Left kidney (tissue), 2 donors: Measurements from ENCODE around the gene ASRGL1. TPM values are rescaled to one million over a fixed set of nuclear protein-coding genes. Genes with fewer than 3 reads are reported as not detected.

Experiments used
- DNase-seq: peaks from one replicate; pipeline ENCODE4 v3.0.0-alpha.2; 2013
- polyA plus RNA-seq: library from polyadenylated mRNA; unstranded; fragments of 120-200 nt; gene quantifications from one replicate; pipeline ENCODE4 v1.2.1, GENCODE V29; 2013; ENCODE audit not compliant: insufficient read length

Gene ASRGL1
- polyA plus RNA-seq, 1 donor, result 60.7 TPM

- DNase-seq, result no peak
These were observed 74.3 kb downstream of the ASRGL1 start for GRCh38 chr11:62411524-62411923.

- DNase-seq, result no peak
These were observed 75.9 kb downstream of the ASRGL1 start for GRCh38 chr11:62413060-62413696.

GRCh38 chr11:62416596-62416995 lies 79.3 kb downstream of the ASRGL1 start:
- no peak for DNase-seq

GRCh38 chr11:62418136-62418535 lies 80.9 kb downstream of the ASRGL1 start:
- no peak for DNase-seq

GRCh38 chr11:62418733-62419132 lies 81.5 kb downstream of the ASRGL1 start, which contains the start of gene SCGB1A1:
Gene SCGB1A1, plus strand, starts transcription at chr11:62419033. Its CDS starts 63 bp downstream, at chr11:62419096.
- DNase-seq, result no peak

DNA sequence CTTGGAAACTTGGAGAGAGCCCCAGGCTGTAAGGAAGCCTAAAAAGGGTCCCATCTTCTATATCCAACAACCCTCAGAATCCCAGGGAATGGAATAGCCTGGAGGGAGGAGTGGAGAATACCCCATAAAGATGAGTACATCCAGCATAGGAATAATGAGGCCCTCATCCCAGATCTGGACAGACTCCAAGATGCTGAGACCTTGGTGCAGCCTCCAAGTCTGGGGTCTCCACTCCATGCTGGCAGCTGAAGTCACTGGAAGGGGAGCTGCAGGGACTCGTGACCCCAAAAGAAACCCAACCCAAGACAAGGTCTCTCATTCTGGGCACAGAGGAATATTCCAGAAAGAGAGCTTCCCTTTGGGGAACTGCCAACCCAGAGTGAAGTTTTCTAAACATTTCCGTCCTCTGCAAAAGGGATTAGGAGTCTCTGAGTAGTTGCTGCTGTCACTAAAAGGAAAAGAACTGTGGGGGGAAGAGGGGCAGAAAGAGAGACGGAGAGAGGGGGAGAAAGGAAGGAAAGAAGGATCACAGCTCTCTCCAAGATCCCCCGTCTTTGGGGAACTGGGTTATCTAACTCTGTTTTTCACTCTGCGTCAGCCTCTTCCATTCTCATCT lies 82.2 kb downstream of the ASRGL1 start:
- peak; percentile 42 for DNase-seq

DNA sequence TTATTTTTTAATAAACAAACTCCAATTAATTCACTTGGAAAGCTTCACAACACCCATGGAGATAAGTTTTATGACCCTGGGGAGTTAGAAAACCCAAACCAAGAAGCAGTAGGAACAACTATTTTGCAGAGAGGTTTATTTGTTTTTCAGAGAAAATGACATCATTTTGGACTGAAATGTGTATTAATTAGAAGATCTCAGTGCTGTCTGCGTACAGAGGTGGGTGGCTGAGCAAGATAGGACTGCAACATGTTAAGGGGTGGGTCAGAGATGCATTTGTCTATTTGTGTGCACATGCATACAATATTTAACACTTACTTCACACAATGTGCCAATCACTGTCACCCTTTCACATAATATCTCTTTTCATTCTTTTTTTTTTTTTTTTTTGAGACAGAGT lies 82.7 kb downstream of the ASRGL1 start:
- DNase-seq, result no peak

DNA sequence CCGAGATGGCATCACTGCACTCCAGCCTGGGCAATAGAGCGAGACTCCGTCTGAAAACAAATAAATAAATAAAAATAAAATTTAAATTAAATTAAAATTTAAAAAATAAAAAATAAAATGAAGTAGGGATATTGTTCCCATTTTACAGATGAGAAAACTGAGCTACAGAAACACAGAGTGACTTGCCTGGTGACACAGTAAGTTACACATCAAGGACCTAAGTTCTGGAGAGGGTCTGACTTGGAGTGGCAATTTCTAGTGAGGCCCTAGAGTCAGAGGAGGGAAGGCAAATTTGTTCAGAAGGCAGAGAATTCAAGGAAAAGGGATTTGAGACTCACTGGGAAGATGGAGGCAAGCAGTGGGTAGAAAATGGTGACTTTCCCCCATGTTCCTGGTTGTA lies 83.6 kb downstream of the ASRGL1 start:
- no peak for DNase-seq

DNA sequence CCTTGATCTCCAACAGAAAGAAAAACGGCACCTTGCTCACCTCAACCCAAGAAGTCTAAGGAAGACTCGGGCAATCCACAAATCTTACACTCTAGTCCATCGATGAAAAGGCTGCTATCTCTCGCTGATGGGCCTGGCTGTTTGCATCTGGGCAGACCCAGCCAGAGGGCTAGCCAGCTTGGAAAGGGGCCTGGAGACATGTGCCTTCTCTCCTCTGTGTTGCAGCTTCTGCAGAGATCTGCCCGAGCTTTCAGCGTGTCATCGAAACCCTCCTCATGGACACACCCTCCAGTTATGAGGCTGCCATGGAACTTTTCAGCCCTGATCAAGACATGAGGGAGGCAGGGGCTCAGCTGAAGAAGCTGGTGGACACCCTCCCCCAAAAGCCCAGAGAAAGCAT lies 84.7 kb downstream of the ASRGL1 start:
- no peak for DNase-seq

DNA sequence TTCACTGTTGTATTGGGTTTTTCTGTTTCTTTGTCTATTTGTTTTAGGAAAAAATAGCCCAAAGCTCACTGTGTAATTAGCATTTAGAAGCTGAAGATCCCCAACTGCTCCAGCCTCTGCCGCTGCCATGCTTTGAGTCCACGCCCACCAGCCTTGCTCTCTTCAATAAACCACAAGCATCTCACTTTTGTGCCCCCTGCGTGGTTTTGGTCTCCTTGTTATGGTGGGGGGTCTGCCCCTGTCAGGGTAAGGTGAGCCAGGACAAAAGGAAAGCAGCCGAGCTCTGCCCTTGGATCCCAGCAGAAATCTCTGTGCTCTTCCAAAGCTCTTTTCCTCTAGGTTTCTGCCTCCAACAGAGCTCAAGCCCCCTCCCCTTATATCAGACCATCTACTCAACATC lies 85.8 kb downstream of the ASRGL1 start:
- DNase-seq, result no peak

DNA sequence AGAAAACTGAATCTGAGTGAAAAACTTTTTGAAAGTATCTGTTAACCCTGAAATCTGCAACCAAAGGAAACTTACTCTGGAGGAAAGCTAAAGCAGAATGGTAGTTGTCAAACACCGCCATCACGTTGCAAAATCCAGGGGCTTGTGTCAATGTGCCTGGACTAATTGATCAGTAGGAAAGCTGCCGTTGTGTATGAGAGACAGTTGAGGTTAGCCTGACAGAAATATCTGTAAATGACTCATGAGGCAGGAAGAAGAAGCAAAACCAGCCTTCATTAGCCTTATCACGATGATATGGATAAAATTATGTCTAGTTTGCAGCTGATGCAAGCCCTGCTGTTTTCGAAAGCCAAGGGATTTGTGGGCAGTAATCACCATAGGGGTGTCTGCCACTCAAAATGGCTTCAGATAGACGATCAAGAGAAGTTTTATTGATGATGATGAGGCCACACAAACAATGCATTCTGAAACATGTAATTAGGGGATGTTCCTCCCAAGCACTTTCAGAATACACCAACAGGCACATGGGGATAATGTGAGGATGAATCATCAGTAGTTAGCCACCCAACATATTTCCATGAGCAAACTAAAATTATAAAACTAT lies 90.5 kb downstream of the ASRGL1 start:
- no peak for DNase-seq

GRCh38 chr11:62428871-62429560 lies 91.8 kb downstream of the ASRGL1 start:
- no peak for DNase-seq

DNA sequence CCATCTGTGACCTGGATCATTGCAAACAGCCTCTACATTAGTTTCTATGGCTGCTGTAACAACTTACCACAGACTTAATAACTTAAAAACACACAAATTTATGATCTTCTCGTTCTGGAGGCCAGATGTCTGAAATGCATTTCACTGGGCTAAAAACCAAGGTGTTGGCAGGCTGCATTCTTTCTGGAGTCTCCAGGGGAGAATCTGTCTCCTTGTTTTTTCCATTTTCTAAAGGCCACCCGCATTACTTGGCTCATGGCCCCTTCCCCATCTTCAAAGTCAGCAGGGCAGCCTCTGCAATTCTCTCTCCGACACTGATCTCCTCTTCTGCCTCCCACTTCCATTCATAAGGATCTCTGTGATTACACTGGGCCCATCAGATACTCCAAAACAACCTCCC lies 93.2 kb downstream of the ASRGL1 start:
- DNase-seq, result no peak

DNA sequence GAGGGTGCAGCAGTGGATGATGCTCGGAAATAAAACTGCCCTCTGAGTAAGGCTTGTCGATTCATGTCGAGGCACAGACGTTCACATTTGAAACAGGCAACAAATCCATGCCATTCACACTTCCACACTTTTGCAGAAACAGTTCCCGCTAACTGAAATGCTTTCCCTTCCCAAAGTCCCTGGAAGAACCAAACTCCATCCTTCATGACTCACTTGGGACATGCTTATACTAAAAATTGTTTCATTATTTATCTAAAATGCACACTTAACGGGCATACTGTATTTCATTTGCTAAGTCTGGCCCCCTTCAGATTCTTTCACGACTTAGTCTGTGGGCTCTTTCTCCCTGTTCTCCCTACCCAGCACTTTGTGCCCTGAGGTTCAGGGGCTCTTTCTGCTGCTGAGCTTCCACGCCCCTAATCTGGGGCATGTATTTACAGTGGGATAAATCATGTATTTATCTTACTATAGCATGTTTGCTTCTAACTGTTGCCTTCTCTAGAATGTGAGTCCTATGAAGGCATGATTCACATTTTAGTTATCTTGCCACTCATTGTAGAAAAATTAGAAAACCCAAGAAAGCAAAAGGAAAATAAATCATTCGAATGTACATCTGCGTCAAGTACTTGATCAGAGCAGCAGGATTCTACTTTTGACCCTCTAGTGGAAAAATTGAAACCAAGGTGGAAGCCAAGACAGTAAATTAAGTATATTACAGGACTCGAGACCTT lies 94.1 kb downstream of the ASRGL1 start:
- DNase-seq, result no peak

GRCh38 chr11:62432695-62433094 lies 95.4 kb downstream of the ASRGL1 start:
- no peak for DNase-seq

GRCh38 chr11:62433141-62433903 lies 96.1 kb downstream of the ASRGL1 start:
- DNase-seq, result no peak

DNA sequence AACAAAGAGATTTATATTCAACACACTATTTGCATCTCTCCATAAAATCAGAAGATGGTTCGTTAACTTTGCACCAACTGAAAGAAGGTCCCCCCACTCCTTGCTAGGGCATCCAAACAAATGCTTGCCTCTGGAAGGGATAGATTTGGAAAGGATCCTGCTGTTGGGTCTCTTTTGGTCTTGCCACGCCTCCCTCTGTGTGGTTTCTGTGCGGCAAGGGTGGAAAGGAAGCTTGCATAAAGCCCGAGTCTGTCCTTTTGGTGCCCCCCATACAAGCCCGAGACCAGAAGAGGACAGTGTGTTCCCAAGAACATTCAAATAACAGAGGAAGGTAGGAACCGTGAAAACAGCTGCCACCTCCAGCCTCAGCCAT lies 96.6 kb downstream of the ASRGL1 start:
- no peak for DNase-seq

DNA sequence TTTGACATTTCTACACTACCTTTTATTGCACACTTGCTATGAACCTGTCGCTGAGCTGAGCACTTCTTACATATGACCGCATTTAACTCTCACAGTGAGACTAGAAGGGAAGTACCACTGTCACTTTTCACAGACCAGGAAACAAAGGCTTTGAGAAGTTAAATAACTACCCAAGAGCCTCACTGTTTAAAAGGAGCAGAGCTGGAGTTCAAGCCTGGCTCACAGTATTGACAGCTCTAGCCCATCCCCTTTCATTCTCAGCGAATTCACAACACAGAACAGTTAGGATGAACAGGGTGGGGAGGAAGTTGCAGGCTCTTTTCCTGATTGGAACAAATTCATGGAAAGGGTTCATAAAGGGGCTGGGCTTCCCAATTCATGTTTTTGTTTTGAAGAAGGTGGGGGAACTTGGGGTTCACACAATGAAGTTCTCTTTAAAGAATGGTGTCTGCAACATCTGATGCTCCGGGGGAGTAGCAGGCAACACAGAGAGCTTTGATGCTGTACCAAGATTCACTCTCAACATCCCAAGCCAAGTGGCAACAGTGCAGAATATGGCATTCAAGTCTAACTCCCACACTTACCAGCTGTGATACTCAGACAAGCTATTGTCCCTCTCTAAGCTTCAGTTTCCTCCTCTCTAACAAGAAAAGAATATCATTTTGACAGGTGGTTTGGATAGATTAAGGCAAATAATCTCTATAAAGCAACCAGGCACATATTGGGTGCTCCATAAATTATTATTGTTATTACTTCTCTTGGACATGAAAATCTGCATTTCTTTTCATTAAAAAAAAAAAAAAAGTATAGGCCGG lies 98.8 kb downstream of the ASRGL1 start:
- no peak for DNase-seq

GRCh38 chr11:62437616-62438015 lies 100.4 kb downstream of the ASRGL1 start:
- no peak for DNase-seq

- no peak for DNase-seq
These were observed 101.4 kb downstream of the ASRGL1 start for GRCh38 chr11:62438641-62439040.
